Sigmoid colon (tissue), 7 donors: Measurements from ENCODE around the gene STX4. TPM values are rescaled to one million over a fixed set of nuclear protein-coding genes. Genes with fewer than 3 reads are reported as not detected.

Source experiments
- DNase-seq: peaks from one replicate; pipeline ENCODE4 v3.0.0-alpha.2; 2019
- H3K27ac ChIP-seq, 4 donors: fragments of 200-600 bp; sonication (generic); one replicate each; pipeline ENCODE4 v1.5.1; 2016 to 2019; ENCODE audit warnings: mild to moderate bottlenecking in 1 of 4
- H3K27me3 ChIP-seq, 3 donors: fragments of 200-600 bp; sonication (generic); one replicate each; pipeline ENCODE4 v1.5.1; 2019; ENCODE audit warnings: mild to moderate bottlenecking in 1 of 3
- H3K36me3 ChIP-seq, 4 donors: fragments of 200-600 bp; sonication (generic); one replicate each; pipeline ENCODE4 v1.5.1; 2016 to 2019
- H3K4me1 ChIP-seq, 4 donors: fragments of 200-600 bp; sonication (generic); one replicate each; pipeline ENCODE4 v1.5.1; 2017 to 2019
- H3K4me3 ChIP-seq, 4 donors: fragments of 200-600 bp; sonication (generic); one replicate each; pipeline ENCODE4 v1.5.1; 2017 to 2019; ENCODE audit warnings: mild to moderate bottlenecking in 2 of 4, moderate library complexity in 1 of 4
- H3K9me3 ChIP-seq, 4 donors: fragments of 200-600 bp in 3 of 4; sonication (generic) in 3 of 4; one replicate each; pipeline versions ENCODE4 v1.5.1 to v1.6.1; 2013 to 2019
- EP300 ChIP-seq, 4 donors: sonication (generic); formaldehyde crosslinking; IDR thresholded peaks; one replicate each; pipeline ENCODE4 v1.6.1; 2017; ENCODE audit warnings: antibody characterized with exemption in 4 of 4
- POLR2A ChIP-seq, 2 donors: fragments of 450-650 bp; IDR thresholded peaks; one replicate each; pipeline ENCODE4 v1.6.1; 2016; ENCODE audit warnings: antibody characterized with exemption in 2 of 2, mild to moderate bottlenecking in 2 of 2, moderate library complexity in 2 of 2
- POLR2AphosphoS5 ChIP-seq, 4 donors: sonication (generic); formaldehyde crosslinking; IDR thresholded peaks; one replicate each; pipeline ENCODE4 v1.6.1; 2017; ENCODE audit warnings: antibody characterized with exemption in 4 of 4
- WGBS, 2 donors: extraction: QIAGEN DNeasy Blood & Tissue Kit; methylation state at CpG; one replicate each; pipeline ENCODE4 v1.1.7; 2013; 5-methylcytosine and 5-hydroxymethylcytosine counted together
- intact Hi-C: fragments of 100-400 bp; cut with DNase I; formaldehyde crosslinking; loops from one replicate; pipeline ENCODE4 v1.15.1; 2023
- polyA plus RNA-seq, 3 donors: library from polyadenylated mRNA; stranded (reverse); fragments of 200-250 nt; gene quantifications; one replicate each; pipeline ENCODE4 v1.2.3, GENCODE V29; 2013
- total RNA-seq, 4 donors: library from RNA; depleted of rRNA; stranded (reverse); fragments of >200 nt; gene quantifications; one replicate each; pipeline ENCODE4 v1.1.0, GENCODE V29; 2016
- TF ChIP-seq, protein P1 (sequence below), 4 experiments: fragments of 450-650 bp in 3 of 4; fragments of 200-600 bp in 1 of 4; IDR thresholded peaks; one replicate each; pipeline ENCODE4 v1.5.1; 2016 to 2019; ENCODE audit warnings: antibody characterized with exemption in 4 of 4, mild to moderate bottlenecking in 3 of 4, moderate library complexity in 2 of 4
- donor health status: healthy with polysubstance abuse.
- donor health status: Bipolar disorder and iron deficiency.
- donor health status: healthy.

STX4 gene
- total and polyA plus RNA-seq, 7 donors = 23.9 to 76.3 (median 47.2) TPM

- intact Hi-C loops = loop anchor here (1.0 to 2.0 kb wide), 2 partner anchors 40 to 109 kb away; partner anchors contain the start of genes ZNF646 and ZNF668
Observed at GRCh38 chr16:31033709-31034492, 543 bp downstream of the STX4 start.

DNA sequence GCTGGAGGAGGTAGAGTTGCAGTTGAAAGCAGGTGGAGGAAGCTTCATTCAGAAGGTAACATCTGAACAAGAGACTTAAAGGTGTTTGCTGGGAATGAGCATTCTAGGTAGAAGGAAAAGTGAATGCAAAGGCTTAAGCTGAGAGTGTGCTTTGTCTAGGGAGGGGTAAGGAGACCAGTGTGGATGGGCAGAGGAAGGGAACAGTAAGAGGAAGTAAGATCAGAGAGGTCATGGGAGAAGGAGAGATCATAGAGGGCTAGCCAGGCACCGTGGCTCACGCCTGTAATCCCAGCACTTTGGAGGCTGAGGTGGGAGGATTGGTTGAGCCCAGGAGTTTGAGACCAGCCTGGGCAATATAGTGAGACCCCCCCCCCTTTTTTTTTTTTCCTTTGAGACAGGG is 3.3 kb downstream of the STX4 start:
- WGBS, 2 donors = 52 to 67% methylated on average over 2 of the region's 2 CpGs
- Histone ChIP-seq H3K4me1 (peaks cover 0 to 29% (median 18%) of the 10 kb centered on the region in 4 donors), H3K36me3 (peaks cover 19 to 64% (median 33%) of the 10 kb centered on the region in 4 donors), H3K9me3 (no peaks in the 10 kb centered on the region), H3K4me3 (no peak overlapping the region), H3K27me3 (no peaks in the 10 kb centered on the region), H3K27ac (no peak overlapping the region)
- intact Hi-C loops = no loop called here
- no peak for DNase-seq
- TF ChIP-seq, protein P1, sequence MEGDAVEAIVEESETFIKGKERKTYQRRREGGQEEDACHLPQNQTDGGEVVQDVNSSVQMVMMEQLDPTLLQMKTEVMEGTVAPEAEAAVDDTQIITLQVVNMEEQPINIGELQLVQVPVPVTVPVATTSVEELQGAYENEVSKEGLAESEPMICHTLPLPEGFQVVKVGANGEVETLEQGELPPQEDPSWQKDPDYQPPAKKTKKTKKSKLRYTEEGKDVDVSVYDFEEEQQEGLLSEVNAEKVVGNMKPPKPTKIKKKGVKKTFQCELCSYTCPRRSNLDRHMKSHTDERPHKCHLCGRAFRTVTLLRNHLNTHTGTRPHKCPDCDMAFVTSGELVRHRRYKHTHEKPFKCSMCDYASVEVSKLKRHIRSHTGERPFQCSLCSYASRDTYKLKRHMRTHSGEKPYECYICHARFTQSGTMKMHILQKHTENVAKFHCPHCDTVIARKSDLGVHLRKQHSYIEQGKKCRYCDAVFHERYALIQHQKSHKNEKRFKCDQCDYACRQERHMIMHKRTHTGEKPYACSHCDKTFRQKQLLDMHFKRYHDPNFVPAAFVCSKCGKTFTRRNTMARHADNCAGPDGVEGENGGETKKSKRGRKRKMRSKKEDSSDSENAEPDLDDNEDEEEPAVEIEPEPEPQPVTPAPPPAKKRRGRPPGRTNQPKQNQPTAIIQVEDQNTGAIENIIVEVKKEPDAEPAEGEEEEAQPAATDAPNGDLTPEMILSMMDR (IDR thresholded peaks at IDR 0.05) = no peak

More at GRCh38 chr16:31033709-31034492, 543 bp downstream of the STX4 start:
- Histone ChIP-seq H3K4me3 (peak overlapping the region; percentile 79 to 98 (median 96)), H3K9me3 (no peaks in the 10 kb centered on the region), H3K27me3 (no peaks in the 10 kb centered on the region), H3K4me1 (peaks cover 0 to 29% (median 18%) of the 10 kb centered on the region in 4 donors), H3K27ac (peak overlapping the region; percentile 87 to 98 (median 94)), H3K36me3 (peaks cover 8 to 39% (median 18%) of the 10 kb centered on the region in 4 donors)
- 1% methylated on average over 47 of the region's 47 CpGs for WGBS, 2 donors
- TF ChIP-seq POLR2AphosphoS5 (IDR thresholded peaks at IDR 0.05) (peak; percentile 59 to 90 (median 75)), POLR2A (IDR thresholded peaks at IDR 0.05) (peak in 1 of 2 donors; percentile 45), EP300 (IDR thresholded peaks at IDR 0.05) (no peak)
- TF ChIP-seq, protein P1 (IDR thresholded peaks at IDR 0.05) = no peak
- DNase-seq = peak; percentile 96

- Histone ChIP-seq H3K4me3 (no peak overlapping the region), H3K27ac (no peak overlapping the region), H3K4me1 (peaks cover 0 to 27% (median 15%) of the 10 kb centered on the region in 4 donors), H3K27me3 (no peaks in the 10 kb centered on the region), H3K9me3 (no peaks in the 10 kb centered on the region), H3K36me3 (peaks cover 19 to 64% (median 35%) of the 10 kb centered on the region in 4 donors)
- WGBS, 2 donors = 96 to 99% methylated on average over 2 of the region's 2 CpGs
- no peak for TF ChIP-seq POLR2AphosphoS5 (IDR thresholded peaks at IDR 0.05)
- TF ChIP-seq POLR2A (IDR thresholded peaks at IDR 0.05) = no peak
- TF ChIP-seq, protein P1 (IDR thresholded peaks at IDR 0.05) = no peak
- TF ChIP-seq EP300 (IDR thresholded peaks at IDR 0.05) = no peak
- no peak for DNase-seq
- intact Hi-C loops = no loop called here
Observed at GRCh38 chr16:31038993-31039392, 5.6 kb downstream of the STX4 start.

GRCh38 chr16:31042866-31043265 is 9.5 kb downstream of the STX4 start:
- intact Hi-C loops = loop anchor here (1.0 kb wide), 1 partner anchor 58 kb away; the partner anchor contains the start of gene HSD3B7
- WGBS, 2 donors = 90 to 91% methylated on average over 10 of the region's 10 CpGs
- peaks cover 19 to 35% (median 27%) of the 10 kb centered on the region in 4 donors for H3K36me3 ChIP-seq

More at GRCh38 chr16:31042866-31043265, 9.5 kb downstream of the STX4 start:
- DNase-seq = no peak
- H3K4me1 ChIP-seq = peaks cover 0 to 10% (median 4%) of the 10 kb centered on the region in 4 donors
- H3K9me3 ChIP-seq = no peaks in the 10 kb centered on the region
- H3K4me3 ChIP-seq = no peak overlapping the region
- TF ChIP-seq POLR2A (IDR thresholded peaks at IDR 0.05) (no peak), POLR2AphosphoS5 (IDR thresholded peaks at IDR 0.05) (no peak), EP300 (IDR thresholded peaks at IDR 0.05) (no peak)
- TF ChIP-seq, protein P1 (IDR thresholded peaks at IDR 0.05) = no peak
- H3K27ac ChIP-seq = no peak overlapping the region
- no peaks in the 10 kb centered on the region for H3K27me3 ChIP-seq
